WTC11 (cell line): ENCODE results near the gene TMEM250. TPM values are rescaled to one million over a fixed set of nuclear protein-coding genes. Genes with fewer than 3 reads are reported as not detected.

Experiments
- ATAC-seq: fragments of 200-7000 bp; cut with Tn5 transposase; 2 replicates; pipeline ENCODE4 v1.10.0; 2021; ENCODE audit warnings: mild to moderate bottlenecking, moderate library complexity
- CTCF ChIA-PET: fragments of 300-600 bp; sonication (Branson Sonifier 250); formaldehyde crosslinking; loops from one replicate; lab custom pipeline; 2021; ENCODE audit warnings: antibody characterized with exemption; lab: Charles Lee
- POLR2A ChIA-PET: fragments of 350-600 bp; sonication (Branson Sonifier 250); formaldehyde crosslinking; loops from one replicate; lab custom pipeline; 2021; ENCODE audit warnings: antibody characterized with exemption; lab: Charles Lee
- DNase-seq: peaks from one replicate; pipeline ENCODE4 v3.0.0; 2021; ENCODE audit warnings: low spot score
- H3K27ac Mint-ChIP-seq: 2 replicates; pipeline ENCODE4 v1.8.0; 2021; ENCODE audit warnings: mixed read lengths
- H3K27me3 Mint-ChIP-seq: 2 replicates; pipeline ENCODE4 v1.8.0; 2021; ENCODE audit warnings: low read depth, mild to moderate bottlenecking, moderate library complexity, mixed read lengths
- H3K36me3 Mint-ChIP-seq: 2 replicates; pipeline ENCODE4 v1.8.0; 2021; ENCODE audit warnings: mixed read lengths
- H3K4me1 Mint-ChIP-seq: 2 replicates; pipeline ENCODE4 v1.8.0; 2022; ENCODE audit warnings: mixed read lengths
- H3K4me3 Mint-ChIP-seq: 2 replicates; pipeline ENCODE4 v1.8.0; 2021; ENCODE audit warnings: mild to moderate bottlenecking, moderate library complexity, mixed read lengths
- H3K9me3 Mint-ChIP-seq: 2 replicates; pipeline ENCODE4 v1.8.0; 2021; ENCODE audit warnings: mixed read lengths
- AR ChIP-seq: fragments of 250-450 bp; sonication (Bioruptor Pico); IDR thresholded peaks from 2 replicates; pipeline ENCODE4 v1.9.0; 2021; ENCODE audit warnings: mild to moderate bottlenecking
- ATF1 ChIP-seq: sonication (generic); formaldehyde crosslinking; IDR thresholded peaks from 2 replicates; pipeline ENCODE4 v1.8.1; 2023; ENCODE audit warnings: mild to moderate bottlenecking, moderate library complexity, missing genetic modification reagents
- CBFB ChIP-seq: sonication (generic); formaldehyde crosslinking; IDR thresholded peaks from 2 replicates; pipeline ENCODE4 v1.8.1; 2022; ENCODE audit warnings: mild to moderate bottlenecking, low read depth, missing genetic modification reagents
- FOXJ3 ChIP-seq: sonication (generic); formaldehyde crosslinking; IDR thresholded peaks from 2 replicates; pipeline ENCODE4 v1.9.0; 2021; ENCODE audit warnings: missing genetic modification reagents, mild to moderate bottlenecking, borderline replicate concordance
- GTF2I ChIP-seq: fragments of 250-450 bp; sonication (Bioruptor Pico); conservative IDR thresholded peaks from 2 replicates; pipeline ENCODE4 v1.4.0; 2021; ENCODE audit warnings: mild to moderate bottlenecking
- HMGA2 ChIP-seq: fragments of 250-450 bp; sonication (Bioruptor Pico); IDR thresholded peaks from 2 replicates; pipeline ENCODE4 v1.4.0; 2021; ENCODE audit warnings: mild to moderate bottlenecking, moderate library complexity
- IRF2 ChIP-seq: sonication (generic); formaldehyde crosslinking; IDR thresholded peaks from 2 replicates; pipeline ENCODE4 v1.8.0; 2022; ENCODE audit warnings: low read depth, missing genetic modification reagents, borderline replicate concordance
- KAT7 ChIP-seq: sonication (generic); formaldehyde crosslinking; IDR thresholded peaks from 2 replicates; pipeline ENCODE4 v1.8.1; 2023; ENCODE audit warnings: missing genetic modification reagents, mild to moderate bottlenecking, borderline replicate concordance
- MXD4 ChIP-seq: fragments of 250-450 bp; sonication (Bioruptor Pico); IDR thresholded peaks from 2 replicates; pipeline ENCODE4 v1.8.0; 2021; ENCODE audit warnings: mild to moderate bottlenecking, moderate library complexity, borderline replicate concordance
- NR1H2 ChIP-seq: sonication (generic); formaldehyde crosslinking; IDR thresholded peaks from 2 replicates; pipeline ENCODE4 v1.9.0; 2021; ENCODE audit warnings: mild to moderate bottlenecking, moderate library complexity, missing genetic modification reagents
- NR3C1 ChIP-seq: sonication (generic); formaldehyde crosslinking; conservative IDR thresholded peaks from 2 replicates; pipeline ENCODE4 v1.8.1; 2023; ENCODE audit warnings: low read depth, mild to moderate bottlenecking, missing genetic modification reagents
- PREB ChIP-seq: sonication (generic); formaldehyde crosslinking; IDR thresholded peaks from 2 replicates; pipeline ENCODE4 v1.8.1; 2022; ENCODE audit warnings: mild to moderate bottlenecking, missing genetic modification reagents, moderate library complexity, borderline replicate concordance
- PRRX2 ChIP-seq: fragments of 250-450 bp; sonication (Bioruptor Pico); IDR thresholded peaks from 2 replicates; pipeline ENCODE4 v1.8.0; 2021; ENCODE audit warnings: mild to moderate bottlenecking
- SMAD3 ChIP-seq: sonication (generic); formaldehyde crosslinking; IDR thresholded peaks from 2 replicates; pipeline ENCODE4 v1.8.0; 2022; ENCODE audit warnings: missing genetic modification reagents, mild to moderate bottlenecking, borderline replicate concordance
- SOX15 ChIP-seq: fragments of 250-450 bp; sonication (Bioruptor Pico); IDR thresholded peaks from 2 replicates; pipeline ENCODE4 v1.9.0; 2021; ENCODE audit warnings: mild to moderate bottlenecking
- SP1 ChIP-seq: sonication (generic); formaldehyde crosslinking; conservative IDR thresholded peaks from 2 replicates; pipeline ENCODE4 v1.8.1; 2022; ENCODE audit warnings: missing genetic modification reagents
- TEAD1 ChIP-seq: sonication (generic); formaldehyde crosslinking; IDR thresholded peaks from 2 replicates; pipeline ENCODE4 v1.8.0; 2022; ENCODE audit warnings: mild to moderate bottlenecking, missing genetic modification reagents
- ZBTB21 ChIP-seq: sonication (generic); formaldehyde crosslinking; IDR thresholded peaks from 2 replicates; pipeline ENCODE4 v1.8.1; 2023; ENCODE audit warnings: mild to moderate bottlenecking, missing genetic modification reagents, borderline replicate concordance
- ZNF423 ChIP-seq: fragments of 250-450 bp; sonication (Bioruptor Pico); IDR thresholded peaks from 2 replicates; pipeline ENCODE4 v2.1.2; 2022; ENCODE audit warnings: mild to moderate bottlenecking, moderate library complexity
- ZNF512 ChIP-seq: sonication (generic); formaldehyde crosslinking; IDR thresholded peaks from 2 replicates; pipeline ENCODE4 v1.8.1; 2022; ENCODE audit warnings: missing genetic modification reagents, borderline replicate concordance
- total RNA-seq: library from RNA; stranded (reverse); gene quantifications from 3 replicates; pipeline ENCODE4 v1.2.3, GENCODE V29; 2021
- TF ChIP-seq, protein P1 (sequence below): fragments of 250-450 bp; sonication (Bioruptor Pico); IDR thresholded peaks from 2 replicates; pipeline ENCODE4 v1.9.0; 2021; ENCODE audit warnings: mild to moderate bottlenecking, borderline replicate concordance
- TF ChIP-seq, protein P2 (sequence below): sonication (generic); formaldehyde crosslinking; IDR thresholded peaks from 2 replicates; pipeline ENCODE4 v1.8.1; 2022; ENCODE audit warnings: mild to moderate bottlenecking, moderate library complexity, missing genetic modification reagents

The TMEM250 gene
- total RNA-seq, 1 experiment from 2014 or later: 39.4 TPM

DNA sequence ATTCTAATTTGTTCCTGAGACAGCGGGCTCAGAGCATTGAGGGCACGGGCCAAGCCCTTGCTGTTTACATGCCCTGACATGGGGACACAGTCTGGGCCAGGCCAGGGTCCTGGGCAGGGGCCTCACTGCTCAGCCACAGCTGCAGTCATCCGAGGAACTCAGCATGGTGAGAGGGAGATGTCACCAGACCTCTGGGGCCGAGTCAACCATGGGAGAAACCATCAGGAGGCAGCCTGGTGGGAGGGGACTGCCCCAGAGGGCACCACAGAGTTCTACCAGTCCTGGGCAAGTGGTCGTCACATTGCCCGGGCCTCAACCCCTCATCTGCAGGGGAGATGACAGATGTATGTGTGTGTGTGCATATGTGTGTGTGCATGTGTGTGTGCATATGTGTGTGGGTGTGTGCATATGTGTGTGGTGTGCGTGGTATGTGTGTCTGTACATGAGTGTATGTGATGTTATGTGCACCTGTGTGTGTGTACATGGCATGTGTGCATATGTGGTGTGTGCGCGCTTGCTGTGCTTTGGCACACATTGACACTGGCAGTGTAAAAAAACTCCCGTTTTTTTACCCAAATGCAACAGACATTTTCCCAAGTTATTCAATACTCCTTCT is 42.4 kb upstream of the TMEM250 start:
- Mint-ChIP-seq H3K27ac (no peak overlapping the region), H3K36me3 (peaks cover 2% of the 10 kb centered on the region; the same call in 1 of the 2 replicates)
- CTCF ChIA-PET: interaction anchor here (0.9 to 3.4 kb wide), 2 partner anchors 10 to 38 kb away, joined by 3 to 25 read pairs; no protein-coding TSS in a partner anchor
- peak; percentile 8 for DNase-seq
- no peak for TF ChIP-seq KAT7
- no peak for TF ChIP-seq FOXJ3 (CRISPR knock-in tag)
- TF ChIP-seq ZNF512 (CRISPR knock-in tag): no peak
- no peak for TF ChIP-seq AR (CRISPR knock-in tag)
- TF ChIP-seq TEAD1 (CRISPR knock-in tag): no peak
- no peak for TF ChIP-seq NR1H2 (CRISPR knock-in tag)
- TF ChIP-seq ZBTB21 (CRISPR knock-in tag): no peak
- TF ChIP-seq ATF1 (CRISPR knock-in tag): no peak
- no peak for TF ChIP-seq CBFB (CRISPR knock-in tag)
- no peak for TF ChIP-seq SMAD3 (CRISPR knock-in tag)
- TF ChIP-seq NR3C1: no peak
- no peak for TF ChIP-seq SOX15 (CRISPR knock-in tag)
- TF ChIP-seq, all 79 proteins: peak for 0
- no peak for ATAC-seq
- no peaks in the 10 kb centered on the region; the same call in 1 of the 2 replicates for H3K27me3 Mint-ChIP-seq
- POLR2A ChIA-PET: no interaction called here
- H3K4me3 Mint-ChIP-seq: no peak overlapping the region
- H3K9me3 Mint-ChIP-seq: peaks cover 12% of the 10 kb centered on the region
- no peaks in the 10 kb centered on the region for H3K4me1 Mint-ChIP-seq

- ATAC-seq (peak; percentile 46), DNase-seq (peak; percentile 11)
- Mint-ChIP-seq H3K4me3 (no peak overlapping the region), H3K27ac (no peak overlapping the region), H3K36me3 (peaks cover 2% of the 10 kb centered on the region; the same call in 1 of the 2 replicates), H3K27me3 (no peaks in the 10 kb centered on the region; the same call in 1 of the 2 replicates), H3K9me3 (peaks cover 9% of the 10 kb centered on the region), H3K4me1 (peaks cover 3% of the 10 kb centered on the region)
- TF ChIP-seq TEAD1 (CRISPR knock-in tag) (no peak), PREB (no peak), MXD4 (CRISPR knock-in tag) (no peak), SP1 (CRISPR knock-in tag) (no peak), ZNF423 (CRISPR knock-in tag) (peak; percentile 39; the same call in 1 of the 2 replicates)
- ChIA-PET POLR2A (no interaction called here), CTCF (interaction anchor here (0.9 to 3.4 kb wide), 2 partner anchors 11 to 37 kb away, joined by 3 to 25 read pairs; no protein-coding TSS in a partner anchor)
These were observed 41.7 kb upstream of the TMEM250 start for GRCh38 chr9:136160381-136160841.

DNA sequence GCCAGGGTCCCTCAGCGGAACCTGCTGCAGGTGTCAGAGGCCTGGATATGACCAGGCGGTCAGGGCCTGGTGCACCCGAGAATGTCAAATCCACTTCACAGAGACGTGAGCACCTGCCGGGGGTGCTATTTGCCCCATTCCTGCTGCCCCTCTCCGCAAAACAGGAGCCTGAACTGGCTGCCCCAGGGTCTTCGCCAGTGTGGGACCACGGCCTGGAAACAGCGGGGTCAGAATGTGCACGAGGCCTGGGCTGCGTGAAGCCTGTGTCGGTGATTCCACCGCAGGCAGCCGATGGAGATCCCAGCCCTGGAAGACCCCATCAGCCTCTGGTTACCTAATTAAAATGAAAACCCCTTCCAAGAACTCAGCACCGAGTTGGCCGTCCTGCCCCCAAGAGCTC is 41.2 kb upstream of the TMEM250 start:
- Mint-ChIP-seq H3K9me3 (peaks cover 9% of the 10 kb centered on the region), H3K4me3 (no peak overlapping the region), H3K4me1 (peaks cover 8% of the 10 kb centered on the region), H3K36me3 (peaks cover 2% of the 10 kb centered on the region; the same call in 1 of the 2 replicates), H3K27ac (no peak overlapping the region), H3K27me3 (no peaks in the 10 kb centered on the region; the same call in 1 of the 2 replicates)
- ChIA-PET POLR2A (no interaction called here), CTCF (interaction anchor here (0.9 to 3.4 kb wide), 2 partner anchors 11 to 37 kb away, joined by 3 to 25 read pairs; no protein-coding TSS in a partner anchor)
- peak; percentile 9 for DNase-seq
- no peak for ATAC-seq
- no peak for TF ChIP-seq HMGA2
- TF ChIP-seq, protein P1, sequence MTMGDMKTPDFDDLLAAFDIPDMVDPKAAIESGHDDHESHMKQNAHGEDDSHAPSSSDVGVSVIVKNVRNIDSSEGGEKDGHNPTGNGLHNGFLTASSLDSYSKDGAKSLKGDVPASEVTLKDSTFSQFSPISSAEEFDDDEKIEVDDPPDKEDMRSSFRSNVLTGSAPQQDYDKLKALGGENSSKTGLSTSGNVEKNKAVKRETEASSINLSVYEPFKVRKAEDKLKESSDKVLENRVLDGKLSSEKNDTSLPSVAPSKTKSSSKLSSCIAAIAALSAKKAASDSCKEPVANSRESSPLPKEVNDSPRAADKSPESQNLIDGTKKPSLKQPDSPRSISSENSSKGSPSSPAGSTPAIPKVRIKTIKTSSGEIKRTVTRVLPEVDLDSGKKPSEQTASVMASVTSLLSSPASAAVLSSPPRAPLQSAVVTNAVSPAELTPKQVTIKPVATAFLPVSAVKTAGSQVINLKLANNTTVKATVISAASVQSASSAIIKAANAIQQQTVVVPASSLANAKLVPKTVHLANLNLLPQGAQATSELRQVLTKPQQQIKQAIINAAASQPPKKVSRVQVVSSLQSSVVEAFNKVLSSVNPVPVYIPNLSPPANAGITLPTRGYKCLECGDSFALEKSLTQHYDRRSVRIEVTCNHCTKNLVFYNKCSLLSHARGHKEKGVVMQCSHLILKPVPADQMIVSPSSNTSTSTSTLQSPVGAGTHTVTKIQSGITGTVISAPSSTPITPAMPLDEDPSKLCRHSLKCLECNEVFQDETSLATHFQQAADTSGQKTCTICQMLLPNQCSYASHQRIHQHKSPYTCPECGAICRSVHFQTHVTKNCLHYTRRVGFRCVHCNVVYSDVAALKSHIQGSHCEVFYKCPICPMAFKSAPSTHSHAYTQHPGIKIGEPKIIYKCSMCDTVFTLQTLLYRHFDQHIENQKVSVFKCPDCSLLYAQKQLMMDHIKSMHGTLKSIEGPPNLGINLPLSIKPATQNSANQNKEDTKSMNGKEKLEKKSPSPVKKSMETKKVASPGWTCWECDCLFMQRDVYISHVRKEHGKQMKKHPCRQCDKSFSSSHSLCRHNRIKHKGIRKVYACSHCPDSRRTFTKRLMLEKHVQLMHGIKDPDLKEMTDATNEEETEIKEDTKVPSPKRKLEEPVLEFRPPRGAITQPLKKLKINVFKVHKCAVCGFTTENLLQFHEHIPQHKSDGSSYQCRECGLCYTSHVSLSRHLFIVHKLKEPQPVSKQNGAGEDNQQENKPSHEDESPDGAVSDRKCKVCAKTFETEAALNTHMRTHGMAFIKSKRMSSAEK (CRISPR knock-in tag): no peak
- TF ChIP-seq GTF2I (CRISPR knock-in tag): no peak
- TF ChIP-seq PRRX2: no peak
- no peak for TF ChIP-seq IRF2 (CRISPR knock-in tag)
- TF ChIP-seq, protein P2, sequence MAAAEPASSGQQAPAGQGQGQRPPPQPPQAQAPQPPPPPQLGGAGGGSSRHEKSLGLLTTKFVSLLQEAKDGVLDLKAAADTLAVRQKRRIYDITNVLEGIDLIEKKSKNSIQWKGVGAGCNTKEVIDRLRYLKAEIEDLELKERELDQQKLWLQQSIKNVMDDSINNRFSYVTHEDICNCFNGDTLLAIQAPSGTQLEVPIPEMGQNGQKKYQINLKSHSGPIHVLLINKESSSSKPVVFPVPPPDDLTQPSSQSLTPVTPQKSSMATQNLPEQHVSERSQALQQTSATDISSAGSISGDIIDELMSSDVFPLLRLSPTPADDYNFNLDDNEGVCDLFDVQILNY (CRISPR knock-in tag): no peak
